ENCODE data around the gene GPR26.

The GPR26 gene

GRCh38 chr10:123648595-123648994 lies 17.6 kb upstream of the GPR26 start:
- DNase-seq: no peak

GRCh38 chr10:123649676-123650075 lies 16.5 kb upstream of the GPR26 start:
- DNase-seq: no peak

GRCh38 chr10:123651421-123652047 lies 14.6 kb upstream of the GPR26 start:
- DNase-seq: no peak

GRCh38 chr10:123655751-123656150 lies 10.4 kb upstream of the GPR26 start:
- no peak for DNase-seq

GRCh38 chr10:123663522-123663921 lies 2.6 kb upstream of the GPR26 start:
- DNase-seq: no peak

- DNase-seq: no peak
Observed at GRCh38 chr10:123665491-123666286, 466 bp upstream of the GPR26 start.

GRCh38 chr10:123669886-123670285 lies 3.7 kb downstream of the GPR26 start:
- DNase-seq: no peak

GRCh38 chr10:123673198-123673597 lies 7.0 kb downstream of the GPR26 start:
- DNase-seq: no peak

DNA sequence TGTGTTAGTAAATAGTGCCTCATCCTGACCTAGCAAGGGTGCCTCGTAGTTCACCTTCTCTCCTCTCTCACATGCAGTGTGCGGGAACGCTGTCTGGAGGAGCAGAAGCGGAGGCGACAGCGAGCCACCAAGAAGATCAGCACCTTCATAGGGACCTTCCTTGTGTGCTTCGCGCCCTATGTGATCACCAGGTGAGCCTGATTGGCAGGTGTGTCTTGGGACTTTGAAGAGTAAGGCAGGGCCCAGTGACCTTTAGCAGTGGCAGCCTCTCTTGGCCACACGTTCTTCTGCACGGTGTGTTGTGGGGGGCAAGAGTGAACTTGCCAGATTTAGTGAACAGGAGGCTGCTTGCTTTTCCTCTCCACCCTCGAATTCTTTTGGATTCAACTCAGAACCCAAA lies 8.6 kb downstream of the GPR26 start:
- no peak for DNase-seq

- DNase-seq: no peak
Observed at GRCh38 chr10:123675811-123676210, 9.7 kb downstream of the GPR26 start.

DNA sequence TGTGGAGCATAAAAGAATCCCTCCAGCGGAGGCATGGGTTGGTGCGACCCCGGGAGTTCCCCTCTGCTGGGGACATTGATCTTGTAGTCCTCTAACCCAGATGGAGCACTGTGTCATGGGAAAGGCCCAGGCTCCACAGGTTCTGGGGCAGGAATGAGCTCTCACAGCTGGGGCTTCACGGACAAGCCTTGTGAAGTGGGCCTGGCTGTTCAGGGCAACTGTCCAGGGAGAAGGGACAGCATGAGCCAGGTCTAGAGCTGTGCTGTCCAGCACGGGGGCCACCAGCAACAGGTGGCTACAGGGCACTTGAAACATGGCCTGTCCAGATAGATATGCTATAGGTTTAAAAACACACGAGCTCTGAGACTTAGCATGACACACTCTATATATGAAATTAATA lies 11.4 kb downstream of the GPR26 start:
- DNase-seq: no peak

DNA sequence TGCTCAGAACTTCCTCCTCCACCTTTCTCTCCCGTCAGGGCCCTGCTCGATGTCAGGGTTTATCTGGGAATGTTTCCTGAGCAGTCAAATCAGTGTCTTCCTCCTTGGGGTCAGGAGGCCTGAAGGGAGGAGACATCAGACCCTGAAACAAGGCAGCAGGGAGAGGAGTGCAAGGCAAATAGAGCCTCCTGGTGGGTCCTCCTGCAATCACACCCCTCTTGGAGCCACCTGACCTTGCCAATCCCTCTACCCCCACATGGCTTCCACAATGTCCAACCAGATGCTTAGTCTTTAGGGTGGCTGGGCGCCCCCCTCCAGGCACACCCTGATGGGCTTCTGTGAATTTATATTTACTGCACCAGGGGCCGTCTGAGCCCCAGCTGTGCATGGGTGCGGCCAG lies 12.2 kb downstream of the GPR26 start:
- DNase-seq: no peak

GRCh38 chr10:123681285-123681684 lies 15.1 kb downstream of the GPR26 start:
- DNase-seq: no peak

- no peak for DNase-seq
Observed at GRCh38 chr10:123682477-123682876, 16.3 kb downstream of the GPR26 start.

- DNase-seq: no peak
Observed at GRCh38 chr10:123683459-123683858, 17.3 kb downstream of the GPR26 start.

GRCh38 chr10:123683865-123684264 lies 17.7 kb downstream of the GPR26 start:
- no peak for DNase-seq

GRCh38 chr10:123685260-123685659 lies 19.1 kb downstream of the GPR26 start:
- no peak for DNase-seq

GRCh38 chr10:123687758-123688157 lies 21.6 kb downstream of the GPR26 start:
- DNase-seq: no peak

DNA sequence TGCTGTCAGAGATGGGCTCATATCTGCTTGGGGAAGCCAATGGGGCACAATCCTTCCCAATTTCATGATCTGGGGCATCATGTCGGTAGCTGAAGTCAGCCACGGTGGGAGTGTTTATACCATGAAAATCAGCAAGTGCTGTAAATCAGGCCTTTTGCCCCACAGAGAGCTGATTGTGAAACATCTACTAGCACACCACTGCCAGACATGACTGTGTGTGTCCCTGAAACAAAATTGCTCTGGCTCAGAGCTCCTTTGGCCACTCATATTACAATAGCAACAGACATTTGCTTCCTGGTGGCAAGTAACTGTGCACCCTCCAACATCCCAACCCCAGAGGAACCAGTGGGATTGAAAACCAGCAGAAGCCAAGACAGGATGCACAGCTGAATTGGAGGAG lies 23.7 kb downstream of the GPR26 start:
- no peak for DNase-seq

GRCh38 chr10:123703195-123703790 lies 37.1 kb downstream of the GPR26 start:
- DNase-seq: no peak

DNA sequence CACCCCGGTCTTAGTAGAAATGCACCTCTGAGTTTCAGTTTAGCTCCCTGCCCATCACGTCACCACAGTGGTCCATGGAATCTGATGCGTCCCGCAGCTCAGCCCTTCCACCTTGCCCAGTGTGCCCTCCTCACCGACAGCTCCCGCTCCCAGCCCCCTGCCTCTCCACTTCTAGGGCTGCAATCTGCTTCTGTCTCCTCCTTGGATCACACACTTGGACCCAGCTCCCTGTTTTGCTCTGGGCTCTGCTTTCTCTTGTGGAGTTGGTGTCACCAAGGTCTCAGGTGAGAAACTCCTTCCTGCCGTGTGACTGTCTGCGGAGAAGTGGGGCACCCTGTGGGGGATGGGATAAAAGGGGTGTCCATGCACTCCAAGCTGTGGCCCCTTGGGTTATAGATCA lies 37.9 kb downstream of the GPR26 start:
- no peak for DNase-seq

GRCh38 chr10:123704812-123705211 lies 38.7 kb downstream of the GPR26 start:
- no peak for DNase-seq

DNA sequence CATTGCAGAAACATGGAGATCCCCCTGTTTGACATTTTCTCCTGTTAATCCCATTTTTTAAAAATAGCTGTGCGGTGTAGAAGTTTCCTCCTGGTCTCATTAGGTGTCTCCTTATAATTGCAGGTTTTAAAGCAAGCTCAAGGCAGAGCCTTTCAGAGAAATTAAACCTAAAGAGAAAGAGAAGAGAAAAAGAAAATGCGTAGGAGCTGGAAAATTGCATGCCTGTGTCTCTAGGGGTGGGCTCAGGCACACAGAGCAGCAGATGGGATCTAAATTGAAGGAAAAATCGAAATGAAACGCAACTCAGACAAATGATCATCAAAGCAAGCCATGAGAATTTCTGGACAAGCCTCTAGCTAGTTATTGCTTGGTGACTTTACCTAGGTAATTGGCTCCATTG lies 40.1 kb downstream of the GPR26 start:
- DNase-seq: no peak

DNA sequence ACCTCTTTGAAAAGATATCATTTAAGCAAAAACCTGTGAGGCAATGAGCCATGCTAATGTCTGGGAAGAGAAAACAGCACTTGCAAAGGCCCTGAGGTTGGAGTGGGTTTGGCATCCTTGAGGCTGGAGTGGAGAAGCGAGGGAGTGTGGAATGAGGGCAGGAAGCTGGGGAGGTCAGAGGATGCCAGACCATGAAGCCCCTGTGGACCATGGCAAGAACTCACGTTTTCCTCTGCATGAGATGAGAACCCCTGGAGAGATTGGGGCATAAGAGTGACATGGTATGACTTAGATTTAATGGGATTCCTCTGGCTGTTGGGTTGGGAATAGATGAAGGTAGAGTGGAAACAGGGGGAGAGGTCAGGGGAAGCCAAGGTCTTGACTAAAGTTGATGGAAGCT lies 49.4 kb downstream of the GPR26 start:
- no peak for DNase-seq
